Brain microvascular endothelial cell (primary cell): ENCODE data around the gene IFT43.

Experiments
- DNase-seq: peaks from one replicate; pipeline ENCODE4 v3.0.0-alpha.2; 2020
- H3K27ac ChIP-seq: fragments of 250-450 bp; sonication (Bioruptor Pico); 2 replicates; pipeline ENCODE4 v1.5.1; 2020; ENCODE audit warnings: mild to moderate bottlenecking, moderate library complexity
- H3K27me3 ChIP-seq: fragments of 250-450 bp; sonication (Bioruptor Pico); replicated peaks from 2 replicates; pipeline ENCODE4 v1.5.1; 2020; ENCODE audit warnings: mild to moderate bottlenecking
- H3K36me3 ChIP-seq: fragments of 250-450 bp; sonication (Bioruptor Pico); replicated peaks from 2 replicates; pipeline ENCODE4 v1.5.1; 2020; ENCODE audit warnings: mild to moderate bottlenecking
- H3K4me3 ChIP-seq: 2 replicates; pipeline ENCODE4 v1.5.1; 2011; ENCODE audit warnings: low read depth, mild to moderate bottlenecking, control low read depth, low read length, moderate library complexity
- CTCF ChIP-seq: IDR thresholded peaks from 2 replicates; pipeline ENCODE4 v1.5.1; 2011; ENCODE audit warnings: low read depth, mild to moderate bottlenecking, moderate library complexity, low read length, control low read depth, inconsistent platforms; ENCODE audit errors: missing control alignments
- in situ Hi-C: cut with HindIII; loops from 2 replicates; pipeline ENCODE4 v1.10.0; 2017; ENCODE audit warnings: low sequenced_read_pairs, low pct_ligation_motif_present

IFT43 gene

GRCh38 chr14:75995372-75996041 is 9.9 kb downstream of the IFT43 start:
- no peak for TF ChIP-seq CTCF
- Histone ChIP-seq H3K36me3 (peaks cover 7% of the 10 kb centered on the region), H3K27ac (peak overlapping the region; percentile 38), H3K27me3 (no peaks in the 10 kb centered on the region), H3K4me3 (no peak overlapping the region)
- DNase-seq: peak; percentile 59
- in situ Hi-C loops: no loop called here

GRCh38 chr14:75996488-75996887 is 10.9 kb downstream of the IFT43 start:
- Histone ChIP-seq H3K27me3 (no peaks in the 10 kb centered on the region), H3K27ac (no peak overlapping the region), H3K4me3 (no peak overlapping the region), H3K36me3 (peaks cover 10% of the 10 kb centered on the region)
- in situ Hi-C loops: no loop called here
- no peak for DNase-seq
- TF ChIP-seq CTCF: no peak

GRCh38 chr14:75999511-76000190 is 14.1 kb downstream of the IFT43 start:
- no peak for TF ChIP-seq CTCF
- H3K27ac ChIP-seq: no peak overlapping the region
- peaks cover 14% of the 10 kb centered on the region for H3K36me3 ChIP-seq
- no peak overlapping the region for H3K4me3 ChIP-seq
- no peak for DNase-seq
- in situ Hi-C loops: no loop called here
- no peaks in the 10 kb centered on the region for H3K27me3 ChIP-seq

- in situ Hi-C loops: no loop called here
- Histone ChIP-seq H3K27ac (no peak overlapping the region), H3K27me3 (no peaks in the 10 kb centered on the region), H3K36me3 (peaks cover 16% of the 10 kb centered on the region), H3K4me3 (no peak overlapping the region)
- TF ChIP-seq CTCF: no peak
- no peak for DNase-seq
These were observed 16.8 kb downstream of the IFT43 start for GRCh38 chr14:76002383-76002782.

GRCh38 chr14:76006253-76006652 is 20.7 kb downstream of the IFT43 start:
- no peak for TF ChIP-seq CTCF
- H3K36me3 ChIP-seq: peaks cover 8% of the 10 kb centered on the region

GRCh38 chr14:76007379-76007778 is 21.8 kb downstream of the IFT43 start:
- Histone ChIP-seq H3K36me3 (peaks cover 2% of the 10 kb centered on the region), H3K27me3 (no peaks in the 10 kb centered on the region), H3K27ac (no peak overlapping the region), H3K4me3 (no peak overlapping the region)
- DNase-seq: no peak
- TF ChIP-seq CTCF: no peak
- in situ Hi-C loops: no loop called here

More at GRCh38 chr14:76006253-76006652, 20.7 kb downstream of the IFT43 start:
- DNase-seq: no peak
- no peak overlapping the region for H3K27ac ChIP-seq
- no peak overlapping the region for H3K4me3 ChIP-seq
- H3K27me3 ChIP-seq: no peaks in the 10 kb centered on the region
- in situ Hi-C loops: no loop called here
